ENCODE data around the gene GPR78.
"Not testable (repeated sequence)": the region's sequence is repeated elsewhere in the genome, so short reads cannot be mapped to it uniquely, and the experiment has no call there.

GPR78 gene

GRCh38 chr4:8618961-8619720, 38.9 kb downstream of the GPR78 start:
- no peak for DNase-seq

GRCh38 chr4:8621135-8621534, 40.9 kb downstream of the GPR78 start:
- not testable (repeated sequence) for DNase-seq

GRCh38 chr4:8624601-8625272, 44.5 kb downstream of the GPR78 start:
- not testable (repeated sequence) for DNase-seq

- not testable (repeated sequence) for DNase-seq
These were observed 50.2 kb downstream of the GPR78 start for GRCh38 chr4:8630240-8630905.

- DNase-seq: not testable (repeated sequence)
These were observed 51.7 kb downstream of the GPR78 start for GRCh38 chr4:8631896-8632295.

- DNase-seq: not testable (repeated sequence)
These were observed 54.6 kb downstream of the GPR78 start for GRCh38 chr4:8634773-8635172.

- DNase-seq: not testable (repeated sequence)
These were observed 55.8 kb downstream of the GPR78 start for GRCh38 chr4:8635897-8636554.
